Thyroid gland (tissue), 4 donors: ENCODE results near the gene CCZ1B.
"Not testable (repeated sequence)": the region's sequence is repeated elsewhere in the genome, so short reads cannot be mapped to it uniquely, and the experiment has no call there.

Experiments used
- POLR2A ChIP-seq, 2 donors: fragments of 450-650 bp; IDR thresholded peaks; one replicate each; pipeline ENCODE4 v1.6.1; 2017; ENCODE audit warnings: antibody characterized with exemption in 2 of 2, mild to moderate bottlenecking in 2 of 2, moderate library complexity in 1 of 2
- TF ChIP-seq, protein P1 (sequence below), 6 experiments: fragments of 200-600 bp in 3 of 6; fragments of 450-650 bp in 3 of 6; sonication (generic) in 3 of 6; IDR thresholded peaks; one replicate each; pipeline ENCODE4 v1.5.1; 2016 to 2019; ENCODE audit warnings: antibody characterized with exemption in 6 of 6, mild to moderate bottlenecking in 2 of 6, inconsistent platforms in 1 of 6, moderate library complexity in 1 of 6

GRCh38 chr7:6749335-6749734 is 76.7 kb downstream of the CCZ1B start:
- TF ChIP-seq POLR2A (IDR thresholded peaks at IDR 0.05): not testable (repeated sequence)
- TF ChIP-seq, protein P1, sequence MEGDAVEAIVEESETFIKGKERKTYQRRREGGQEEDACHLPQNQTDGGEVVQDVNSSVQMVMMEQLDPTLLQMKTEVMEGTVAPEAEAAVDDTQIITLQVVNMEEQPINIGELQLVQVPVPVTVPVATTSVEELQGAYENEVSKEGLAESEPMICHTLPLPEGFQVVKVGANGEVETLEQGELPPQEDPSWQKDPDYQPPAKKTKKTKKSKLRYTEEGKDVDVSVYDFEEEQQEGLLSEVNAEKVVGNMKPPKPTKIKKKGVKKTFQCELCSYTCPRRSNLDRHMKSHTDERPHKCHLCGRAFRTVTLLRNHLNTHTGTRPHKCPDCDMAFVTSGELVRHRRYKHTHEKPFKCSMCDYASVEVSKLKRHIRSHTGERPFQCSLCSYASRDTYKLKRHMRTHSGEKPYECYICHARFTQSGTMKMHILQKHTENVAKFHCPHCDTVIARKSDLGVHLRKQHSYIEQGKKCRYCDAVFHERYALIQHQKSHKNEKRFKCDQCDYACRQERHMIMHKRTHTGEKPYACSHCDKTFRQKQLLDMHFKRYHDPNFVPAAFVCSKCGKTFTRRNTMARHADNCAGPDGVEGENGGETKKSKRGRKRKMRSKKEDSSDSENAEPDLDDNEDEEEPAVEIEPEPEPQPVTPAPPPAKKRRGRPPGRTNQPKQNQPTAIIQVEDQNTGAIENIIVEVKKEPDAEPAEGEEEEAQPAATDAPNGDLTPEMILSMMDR (IDR thresholded peaks at IDR 0.05): not testable (repeated sequence)
